Esophagus muscularis mucosa (tissue), 4 donors: Measurements from ENCODE around the gene KAZN. TPM values are rescaled to one million over a fixed set of nuclear protein-coding genes. Genes with fewer than 3 reads are reported as not detected.
A peak's percentile ranks its signal among the peaks of the same experiment; 100 is the strongest.

Experiments used
- DNase-seq: peaks from one replicate; pipeline ENCODE4 v3.0.0-alpha.2; 2017; ENCODE audit errors: extremely low spot score
- H3K27ac ChIP-seq, 4 donors: fragments of 200-600 bp; sonication (generic); replicated peaks in 1 of 4; 1 replicate in 3 of 4; 2 replicates in 1 of 4; pipeline ENCODE4 v1.5.1; 2016 to 2019; ENCODE audit warnings: mild to moderate bottlenecking in 1 of 4
- H3K27me3 ChIP-seq, 4 donors: fragments of 200-600 bp; sonication (generic); one replicate each; pipeline versions ENCODE4 v1.5.1 to v1.6.0; 2016 to 2019
- H3K36me3 ChIP-seq, 4 donors: fragments of 200-600 bp; sonication (generic); one replicate each; pipeline ENCODE4 v1.5.1; 2016 to 2019
- H3K4me1 ChIP-seq, 4 donors: fragments of 200-600 bp; sonication (generic); one replicate each; pipeline ENCODE4 v1.5.1; 2016 to 2019
- H3K4me3 ChIP-seq, 4 donors: fragments of 200-600 bp; sonication (generic); 1 replicate in 2 of 4; 2 replicates in 2 of 4; pipeline ENCODE4 v1.5.1; 2016 to 2019; ENCODE audit warnings: mild to moderate bottlenecking in 4 of 4, moderate library complexity in 1 of 4
- H3K9me3 ChIP-seq, 4 donors: fragments of 200-600 bp; sonication (generic); 1 replicate in 3 of 4; 2 replicates in 1 of 4; pipeline ENCODE4 v1.5.1; 2016 to 2019
- CTCF ChIP-seq, 3 experiments: fragments of 200-600 bp in 2 of 3; fragments of 450-650 bp in 1 of 3; sonication (generic) in 2 of 3; IDR thresholded peaks; one replicate each; pipeline ENCODE4 v1.5.1; 2017 to 2019; ENCODE audit warnings: antibody characterized with exemption in 3 of 3, mild to moderate bottlenecking in 2 of 3, moderate library complexity in 1 of 3
- EP300 ChIP-seq: sonication (generic); formaldehyde crosslinking; IDR thresholded peaks from one replicate; pipeline ENCODE4 v1.6.1; 2017; ENCODE audit warnings: antibody characterized with exemption
- POLR2A ChIP-seq: fragments of 450-650 bp; IDR thresholded peaks from one replicate; pipeline ENCODE4 v1.6.1; 2017; ENCODE audit warnings: antibody characterized with exemption, moderate library complexity, mild to moderate bottlenecking, low read depth
- POLR2AphosphoS5 ChIP-seq, 2 donors: sonication (generic); formaldehyde crosslinking; IDR thresholded peaks; one replicate each; pipeline ENCODE4 v1.6.1; 2017; ENCODE audit warnings: antibody characterized with exemption in 2 of 2
- WGBS: methylation state at CpG from one replicate; pipeline ENCODE4 v1.1.5; 2018; 5-methylcytosine and 5-hydroxymethylcytosine counted together
- intact Hi-C: fragments of 100-400 bp; cut with DNase I; formaldehyde crosslinking; loops from one replicate; pipeline ENCODE4 v1.15.1; 2023
- total RNA-seq, 4 donors: library from RNA; depleted of rRNA; stranded (reverse); fragments of >200 nt; gene quantifications; one replicate each; pipeline versions ENCODE4 v1.1.0 to v1.2.1, GENCODE V29; 2016

Gene KAZN
- total RNA-seq, 4 donors from 2014 or later = 9.9 to 14.1 (median 11.9) TPM

GRCh38 chr1:15043934-15044333 lies 445.4 kb downstream of the KAZN start:
- no peak for DNase-seq
- peaks cover 0 to 4% (median 2%) of the 10 kb centered on the region in 4 donors for H3K36me3 ChIP-seq
- no peaks in the 10 kb centered on the region for H3K9me3 ChIP-seq
- intact Hi-C loops = loop anchor here (10.0 kb wide), 2 partner anchors 939 to 1079 kb away; no protein-coding TSS in a partner anchor
- H3K4me3 ChIP-seq = no peak overlapping the region
- TF ChIP-seq CTCF (IDR thresholded peaks at IDR 0.05) (no peak), EP300 (no peak), POLR2AphosphoS5 (IDR thresholded peaks at IDR 0.05) (no peak)
- H3K27me3 ChIP-seq = no peaks in the 10 kb centered on the region
- H3K4me1 ChIP-seq = peaks cover 0 to 7% (median 2%) of the 10 kb centered on the region in 4 donors
- H3K27ac ChIP-seq = no peak overlapping the region
- WGBS = 98% methylated on average over 10 of the region's 20 CpGs

GRCh38 chr1:15045123-15045522 lies 446.6 kb downstream of the KAZN start:
- TF ChIP-seq POLR2A (no peak), POLR2AphosphoS5 (IDR thresholded peaks at IDR 0.05) (no peak), CTCF (IDR thresholded peaks at IDR 0.05) (no peak), EP300 (no peak)
- Histone ChIP-seq H3K4me3 (no peak overlapping the region), H3K9me3 (no peaks in the 10 kb centered on the region), H3K27ac (no peak overlapping the region), H3K4me1 (peaks cover 0 to 7% (median 2%) of the 10 kb centered on the region in 4 donors), H3K36me3 (peaks cover 0 to 4% (median 2%) of the 10 kb centered on the region in 4 donors), H3K27me3 (no peaks in the 10 kb centered on the region)
- intact Hi-C loops = loop anchor here (10.0 kb wide), 2 partner anchors 940 to 1080 kb away; no protein-coding TSS in a partner anchor
- DNase-seq = no peak
- 82% methylated on average over 7 of the region's 7 CpGs for WGBS

GRCh38 chr1:15046487-15047165 lies 448.1 kb downstream of the KAZN start:
- no peaks in the 10 kb centered on the region for H3K27me3 ChIP-seq
- peaks cover 0 to 7% (median 2%) of the 10 kb centered on the region in 4 donors for H3K4me1 ChIP-seq
- no peak for DNase-seq
- H3K9me3 ChIP-seq = no peaks in the 10 kb centered on the region
- 38% methylated on average over 12 of the region's 14 CpGs for WGBS
- no peak overlapping the region for H3K4me3 ChIP-seq
- intact Hi-C loops = loop anchor here (2.0 to 10.0 kb wide), 3 partner anchors 268 to 1082 kb away; no protein-coding TSS in a partner anchor
- TF ChIP-seq POLR2A = no peak
- no peak for TF ChIP-seq POLR2AphosphoS5 (IDR thresholded peaks at IDR 0.05)
- TF ChIP-seq CTCF (IDR thresholded peaks at IDR 0.05) = peak; percentile 82 to 94 (median 87)
- TF ChIP-seq EP300 = no peak
- peaks cover 0 to 4% (median 2%) of the 10 kb centered on the region in 4 donors for H3K36me3 ChIP-seq
- H3K27ac ChIP-seq = no peak overlapping the region

- DNase-seq = no peak
- Histone ChIP-seq H3K9me3 (no peaks in the 10 kb centered on the region), H3K4me3 (no peak overlapping the region), H3K27ac (no peak overlapping the region), H3K36me3 (peaks cover 0 to 4% (median 2%) of the 10 kb centered on the region in 4 donors), H3K4me1 (peaks cover 0 to 7% (median 2%) of the 10 kb centered on the region in 4 donors), H3K27me3 (no peaks in the 10 kb centered on the region)
- TF ChIP-seq CTCF (IDR thresholded peaks at IDR 0.05) = no peak
- 86% methylated on average over 11 of the region's 11 CpGs for WGBS
- intact Hi-C loops = loop anchor here (2.0 to 10.0 kb wide), 3 partner anchors 268 to 1082 kb away; no protein-coding TSS in a partner anchor
These were observed 448.8 kb downstream of the KAZN start for GRCh38 chr1:15047237-15047636.
